ENCODE data around the gene CD163.
"Not testable (repeated sequence)": the region's sequence is repeated elsewhere in the genome, so short reads cannot be mapped to it uniquely, and the experiment has no call there.

The CD163 gene

GRCh38 chr12:7459973-7460372 is 43.6 kb downstream of the CD163 start:
- FAIRE-seq (no peak), DNase-seq (ENCODE audit: extremely low spot score, insufficient read length, low read depth) (no peak)

GRCh38 chr12:7451756-7452155 is 51.8 kb downstream of the CD163 start:
- no peak for FAIRE-seq

GRCh38 chr12:7450667-7451066 is 52.9 kb downstream of the CD163 start:
- FAIRE-seq = no peak
- DNase-seq (ENCODE audit: extremely low spot score, insufficient read length, low read depth) = no peak

More at GRCh38 chr12:7451756-7452155, 51.8 kb downstream of the CD163 start:
- no peak for DNase-seq (ENCODE audit: extremely low spot score, insufficient read length, low read depth)

GRCh38 chr12:7448099-7448498 is 55.5 kb downstream of the CD163 start:
- DNase-seq (ENCODE audit: extremely low spot score, insufficient read length, low read depth) = no peak
- no peak for FAIRE-seq

- DNase-seq (ENCODE audit: extremely low spot score, insufficient read length, low read depth) (no peak), FAIRE-seq (no peak)
These were observed 59.0 kb downstream of the CD163 start for GRCh38 chr12:7444537-7444936.

GRCh38 chr12:7444076-7444475 is 59.5 kb downstream of the CD163 start, which contains the start of gene CD163L1:
Gene CD163L1 (minus strand): TSS chr12:7444153. CDS start chr12:7444127, 26 bp downstream.
- DNase-seq (ENCODE audit: extremely low spot score, insufficient read length, low read depth) (no peak), FAIRE-seq (no peak)

- no peak for FAIRE-seq
- DNase-seq (ENCODE audit: extremely low spot score, insufficient read length, low read depth) = no peak
These were observed 62.4 kb downstream of the CD163 start for GRCh38 chr12:7441216-7441615.

- DNase-seq (ENCODE audit: extremely low spot score, insufficient read length, low read depth) = no peak
- FAIRE-seq = peak; percentile 21
These were observed 63.7 kb downstream of the CD163 start for GRCh38 chr12:7439579-7440505.

- not testable (repeated sequence) for DNase-seq (ENCODE audit: extremely low spot score, insufficient read length, low read depth); FAIRE-seq
These were observed 65.1 kb downstream of the CD163 start for GRCh38 chr12:7438291-7438995.

GRCh38 chr12:7437494-7437893 is 66.1 kb downstream of the CD163 start:
- not testable (repeated sequence) for FAIRE-seq; DNase-seq (ENCODE audit: extremely low spot score, insufficient read length, low read depth)

GRCh38 chr12:7434670-7435069 is 68.9 kb downstream of the CD163 start:
- no peak for FAIRE-seq

GRCh38 chr12:7433276-7433822 is 70.2 kb downstream of the CD163 start:
- no peak for DNase-seq (ENCODE audit: extremely low spot score, insufficient read length, low read depth)
- FAIRE-seq = no peak

More at GRCh38 chr12:7434670-7435069, 68.9 kb downstream of the CD163 start:
- DNase-seq (ENCODE audit: extremely low spot score, insufficient read length, low read depth) = no peak

- FAIRE-seq (no peak), DNase-seq (ENCODE audit: extremely low spot score, insufficient read length, low read depth) (no peak)
These were observed 71.4 kb downstream of the CD163 start for GRCh38 chr12:7431993-7432685.
